DMS 273 (cell line): ENCODE data around the gene FHOD3.
A peak's percentile ranks its signal among the peaks of the same experiment; 100 is the strongest.
"Not testable (repeated sequence)": the region's sequence is repeated elsewhere in the genome, so short reads cannot be mapped to it uniquely, and the experiment has no call there.

Source experiments
- DNase-seq: peaks from one replicate; lab custom pipeline; 2025; ENCODE audit not compliant: unreplicated experiment; lab: John Stamatoyannopoulos, UW

The FHOD3 gene

DNA sequence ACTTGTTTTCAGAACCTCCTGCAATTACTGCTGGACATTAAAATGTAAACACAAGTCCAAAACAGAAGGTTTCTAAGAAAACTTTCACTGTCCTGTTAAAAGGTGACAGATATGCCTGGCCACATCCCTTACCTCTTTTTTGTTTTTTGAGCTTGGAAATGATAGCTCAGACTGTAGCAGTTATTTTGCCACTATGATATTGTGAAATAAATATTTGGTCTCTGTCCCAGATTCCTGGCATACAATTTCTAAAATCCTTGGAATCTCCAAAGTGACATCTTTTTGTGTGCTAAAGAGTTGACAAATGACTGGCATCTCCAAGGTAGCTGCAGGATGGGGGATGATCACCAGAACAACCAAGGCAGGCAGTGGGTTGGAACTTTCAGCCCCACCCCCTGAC is 514.4 kb downstream of the FHOD3 start:
- no peak for DNase-seq

DNA sequence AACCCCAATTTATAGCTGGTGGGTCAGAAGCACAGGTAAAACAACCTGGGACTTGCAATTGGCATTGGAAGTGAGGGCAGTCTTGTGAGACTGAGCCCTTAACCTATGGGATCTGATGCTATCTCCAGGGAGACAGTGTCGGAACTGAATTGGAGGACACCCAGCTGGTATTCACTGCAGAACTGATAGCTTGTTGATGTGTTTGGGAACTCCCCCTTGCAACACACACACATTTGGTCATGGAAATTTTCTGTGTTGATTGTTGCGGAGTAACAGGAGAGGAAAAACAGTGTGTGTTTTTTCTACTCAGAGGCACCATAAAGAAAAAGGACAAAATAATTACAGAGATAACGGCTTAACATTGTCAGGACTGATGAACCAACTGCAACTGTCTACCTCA is 515.2 kb downstream of the FHOD3 start:
- DNase-seq = no peak

DNA sequence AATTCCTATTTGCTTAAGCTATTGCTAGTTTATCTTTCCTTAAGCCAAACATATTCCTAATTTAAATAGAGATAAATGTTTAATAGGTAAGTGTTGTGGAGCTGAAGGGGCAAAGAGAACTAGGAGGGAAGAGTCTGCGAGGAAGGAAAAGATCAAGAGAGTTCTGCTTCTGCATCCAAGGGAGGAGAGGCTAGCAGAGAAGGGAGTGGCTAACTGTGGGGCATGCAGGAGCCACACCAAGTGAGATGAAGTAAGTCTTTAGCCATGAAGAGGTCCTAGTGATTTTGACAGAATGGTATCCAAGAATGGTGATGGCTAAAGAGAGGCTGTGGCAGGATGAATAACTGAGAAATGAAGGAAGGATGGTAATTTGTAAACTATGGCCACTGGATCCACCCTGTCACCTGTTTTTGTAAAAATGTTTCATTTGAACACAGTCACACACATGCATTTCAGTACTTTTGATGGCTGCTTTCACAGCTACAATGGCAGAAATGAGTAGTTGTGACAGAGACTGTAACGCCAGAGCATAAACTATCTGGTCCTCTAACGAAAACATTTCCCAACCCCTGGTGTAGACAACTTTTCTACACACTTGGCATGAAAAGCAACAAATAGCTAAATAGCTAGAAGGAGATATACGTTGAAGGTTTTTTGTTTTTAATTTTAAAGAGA is 515.7 kb downstream of the FHOD3 start:
- DNase-seq = no peak

DNA sequence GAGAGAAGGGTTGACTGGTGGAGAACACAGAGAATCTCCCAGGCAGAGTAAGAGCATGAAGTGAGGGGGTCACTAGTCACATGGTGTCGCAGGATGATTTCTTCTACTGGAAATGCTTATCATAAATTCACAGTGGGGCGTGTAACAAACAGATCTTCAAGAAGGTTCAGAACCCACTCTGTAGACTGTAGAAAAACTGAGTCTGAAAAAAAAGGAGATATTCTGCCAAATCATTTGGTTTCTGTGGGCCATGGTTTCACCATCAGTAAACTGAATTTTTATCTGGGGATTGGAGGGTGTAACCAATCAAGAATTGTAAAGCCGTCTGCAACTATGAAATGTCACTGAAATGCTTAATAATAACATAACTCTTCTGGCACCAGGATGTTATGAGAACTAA is 516.3 kb downstream of the FHOD3 start:
- DNase-seq = no peak

DNA sequence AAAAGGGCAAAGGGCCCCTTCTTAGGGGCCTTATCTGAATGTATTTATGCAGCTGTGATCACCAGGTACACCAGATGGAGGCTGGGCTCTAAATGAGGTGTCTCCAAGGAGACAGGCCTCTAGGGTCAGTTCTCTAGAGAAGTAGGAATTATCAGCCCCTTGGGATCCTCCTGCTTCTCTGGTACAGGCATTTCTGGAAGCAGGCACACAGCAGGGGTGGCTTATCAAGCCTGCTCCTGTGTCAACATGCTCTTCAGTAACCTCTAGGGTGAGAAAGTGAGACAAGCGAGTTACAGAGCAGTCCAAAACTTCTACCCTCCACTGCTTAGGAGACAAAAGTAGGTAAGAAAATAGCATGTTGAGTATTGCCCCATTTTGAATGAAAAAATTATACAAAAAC is 517.5 kb downstream of the FHOD3 start:
- peak; percentile 86 for DNase-seq

DNA sequence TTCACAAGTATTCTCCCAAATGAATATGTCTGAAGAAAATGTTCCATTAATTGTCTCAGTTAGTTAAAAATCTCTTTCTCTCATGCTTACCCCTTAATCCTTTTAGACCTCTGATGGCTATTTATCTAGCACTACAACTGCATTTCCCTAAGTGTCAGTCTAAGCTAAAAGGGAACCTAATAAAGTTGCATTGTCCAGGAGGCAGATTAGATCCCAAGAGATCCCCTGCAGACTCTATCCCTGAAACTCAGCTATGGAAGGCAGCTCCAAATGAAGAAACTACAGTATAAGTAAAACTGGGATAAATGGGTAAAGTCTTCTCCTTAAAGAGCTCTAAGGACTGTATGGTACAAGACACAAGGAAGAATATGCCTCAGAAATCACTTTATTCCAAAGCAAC is 518.6 kb downstream of the FHOD3 start:
- DNase-seq = not testable (repeated sequence)

DNA sequence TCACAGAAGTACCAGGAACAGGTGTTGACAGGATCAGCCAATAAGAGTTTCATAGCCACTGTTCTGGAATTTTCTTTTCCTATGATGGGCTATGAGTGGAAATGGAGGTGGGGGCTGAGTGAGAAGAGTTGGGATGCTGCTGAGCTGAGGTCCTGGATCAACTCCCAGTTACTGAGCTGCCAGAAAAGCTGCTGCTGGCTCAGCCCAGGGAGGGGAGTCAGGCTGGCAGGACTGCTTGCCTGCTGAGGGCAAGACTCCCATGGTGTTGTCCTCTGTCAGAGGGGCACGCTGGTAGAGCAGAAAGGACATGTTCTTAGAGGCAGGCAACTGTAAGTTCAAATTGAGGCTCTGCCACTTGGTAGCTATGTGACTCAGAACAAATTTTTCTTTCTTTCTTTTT is 519.5 kb downstream of the FHOD3 start:
- DNase-seq = no peak

DNA sequence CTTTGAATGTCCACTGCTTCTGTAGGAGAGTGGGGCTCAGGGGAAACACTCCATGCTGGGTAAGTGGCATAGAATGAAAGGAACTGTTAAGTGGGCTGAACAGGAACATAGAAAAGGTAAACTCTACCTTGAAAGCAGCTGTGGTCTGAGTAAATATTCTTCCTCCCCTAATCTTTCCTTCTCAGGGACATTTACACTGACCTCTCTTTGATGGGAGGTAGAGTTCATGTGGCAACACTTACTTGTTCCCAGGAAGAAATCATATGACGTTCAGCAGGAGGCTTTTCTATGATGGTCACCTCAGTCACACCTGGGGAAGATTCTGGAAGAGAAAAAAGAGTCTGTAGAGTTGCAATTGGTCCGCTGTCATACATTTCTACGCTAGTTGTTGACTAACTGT is 521.1 kb downstream of the FHOD3 start:
- DNase-seq = no peak

DNA sequence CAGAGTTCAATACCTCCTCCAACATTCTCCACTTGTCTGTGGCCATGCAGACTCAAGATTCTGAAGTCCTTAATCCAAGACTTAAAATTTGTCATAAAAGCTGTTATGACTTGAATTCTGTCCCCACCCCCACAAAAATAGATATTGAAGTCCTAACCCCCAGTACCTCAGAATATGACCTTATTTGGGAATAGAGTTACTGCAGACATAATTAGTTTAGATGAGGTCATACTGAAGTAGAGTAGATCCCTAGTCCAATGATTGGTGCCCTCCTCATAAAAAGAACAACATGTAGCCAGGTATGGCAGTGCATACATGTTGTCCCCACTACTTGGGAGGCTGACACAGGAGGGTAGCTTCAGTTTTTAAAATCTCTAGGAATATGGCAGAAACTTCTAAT is 522.1 kb downstream of the FHOD3 start:
- DNase-seq = no peak

DNA sequence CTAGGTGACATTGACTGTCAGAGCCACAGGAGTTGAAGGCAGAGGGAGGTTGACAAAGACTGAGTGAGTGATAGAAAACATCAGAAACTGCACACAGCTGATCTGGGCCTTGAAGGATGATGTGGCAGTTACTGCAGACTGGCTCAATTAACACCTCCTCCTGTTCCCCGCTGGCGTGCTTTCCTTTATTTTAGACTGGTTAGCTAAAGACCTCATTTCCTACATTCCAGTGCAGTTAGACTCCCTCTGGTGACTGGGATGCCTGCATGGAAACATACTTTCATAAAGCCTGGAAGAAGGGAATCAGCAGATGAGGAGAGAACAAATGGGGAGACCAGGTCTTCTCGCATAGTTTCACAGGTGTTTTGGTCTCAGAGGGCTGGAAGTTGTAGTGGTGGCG is 524.2 kb downstream of the FHOD3 start:
- no peak for DNase-seq

DNA sequence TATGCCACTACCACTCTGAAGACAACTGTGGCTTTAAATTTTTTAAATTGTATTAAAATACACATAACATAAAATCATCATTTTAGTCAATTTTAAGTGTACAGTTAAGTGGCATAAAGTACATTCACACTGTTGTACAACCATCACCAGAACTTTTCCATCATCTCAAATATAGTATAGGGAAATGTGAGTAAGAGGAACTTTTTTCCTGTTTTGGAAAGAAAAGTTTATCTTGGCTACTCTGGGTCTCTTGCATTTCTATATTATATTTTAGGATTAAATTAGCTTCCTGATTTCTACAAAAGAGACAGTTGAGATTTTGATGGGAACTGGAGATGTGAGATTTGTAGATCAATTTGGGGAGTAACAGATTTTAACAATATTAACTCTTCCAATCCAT is 528.0 kb downstream of the FHOD3 start:
- no peak for DNase-seq

DNA sequence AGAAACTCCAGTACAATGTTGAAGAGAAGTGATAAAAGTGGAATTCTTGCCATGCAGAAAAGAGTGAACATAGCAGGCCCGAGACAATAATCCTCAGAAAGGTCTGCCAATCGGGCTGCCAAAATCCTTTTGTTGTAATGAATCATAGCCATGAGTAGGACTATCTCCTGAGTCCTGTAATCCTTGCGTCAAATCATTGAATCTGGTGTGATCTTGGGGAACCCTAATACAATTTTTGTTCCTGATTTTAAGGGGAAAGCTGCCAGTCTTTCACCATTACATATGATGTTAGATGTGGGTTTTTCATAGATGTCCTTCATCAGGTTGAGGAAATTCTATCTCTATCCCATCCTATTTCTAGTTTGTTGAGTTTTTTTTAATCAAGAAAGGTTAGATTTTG is 529.0 kb downstream of the FHOD3 start:
- DNase-seq = no peak

DNA sequence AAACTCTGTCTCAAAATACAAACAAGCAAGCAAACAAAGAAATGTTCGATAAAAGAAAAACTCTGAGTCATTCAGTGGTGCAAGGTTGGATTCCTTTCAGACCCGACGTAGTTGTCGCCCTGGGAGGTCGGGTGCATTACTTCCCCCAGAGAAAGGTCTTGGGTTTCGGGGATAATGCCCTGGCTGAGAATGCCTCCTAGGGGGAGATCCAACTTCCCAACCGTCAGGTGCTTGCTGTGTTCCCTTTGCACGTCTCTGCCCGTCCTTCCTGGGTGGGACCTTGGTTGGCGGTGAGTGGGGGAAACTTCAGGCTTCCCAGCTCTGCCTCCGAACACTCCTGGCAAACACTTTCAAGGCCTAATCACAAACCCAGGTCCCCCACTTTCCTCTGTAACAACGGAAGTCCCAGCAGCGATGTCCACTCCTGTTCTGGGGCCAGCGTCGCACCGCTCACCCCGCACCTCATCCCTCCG is 530.7 kb downstream of the FHOD3 start:
- peak; percentile 68 for DNase-seq

DNA sequence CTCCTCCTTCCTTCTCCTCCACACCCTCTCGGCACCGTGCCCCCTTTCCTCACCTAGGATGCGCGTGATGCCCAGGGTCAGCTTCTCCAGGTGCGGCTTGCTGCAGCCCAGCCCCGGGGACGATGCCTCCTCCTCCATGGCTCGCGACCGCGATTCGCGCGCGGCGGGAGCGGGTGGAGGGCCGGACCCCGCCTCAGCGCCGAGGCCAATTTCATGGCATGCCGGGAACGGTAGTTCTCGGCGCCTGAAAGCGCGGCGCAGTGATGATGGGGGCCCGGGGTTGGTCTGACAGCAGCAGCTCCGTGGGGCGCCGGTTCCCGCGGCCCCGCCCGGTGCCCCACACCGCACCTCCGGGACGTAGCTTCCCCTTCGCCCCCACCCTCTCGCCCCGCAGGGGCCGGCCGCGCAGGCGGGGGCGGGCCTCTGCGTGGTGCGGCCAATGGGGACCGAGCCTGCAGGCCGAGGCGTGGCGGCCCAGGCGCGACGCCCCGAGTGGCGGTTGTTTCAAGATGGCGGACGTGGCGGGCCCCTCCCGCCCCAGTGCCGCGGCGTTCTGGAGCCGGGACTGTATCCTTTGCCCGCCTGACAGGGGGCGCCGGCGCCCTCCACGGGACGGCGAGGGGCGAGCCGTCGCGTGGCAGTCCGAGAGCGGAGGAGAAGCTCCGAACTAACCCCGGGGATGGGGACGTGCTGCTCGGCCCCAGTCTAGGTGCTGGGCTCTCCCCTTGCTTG is 531.3 kb downstream of the FHOD3 start, which contains the start of the genes KIAA1328 and TPGS2:
TSS of gene KIAA1328 (plus strand) at position 498 of the 732 bp plus-strand sequence. CDS start at position 510, 12 bp downstream.
TSS of gene TPGS2 (minus strand) at position 373 of the 732 bp plus-strand sequence. CDS start at position 138, 235 bp downstream.
- DNase-seq = peak; percentile 96
